ENCODE measurements around the gene YIF1A.

YIF1A gene

GRCh38 chr11:66315921-66316811 is 27.2 kb upstream of the YIF1A start:
- Mint-ChIP-seq H3K4me1 (peaks cover 43% of the 10 kb centered on the region), H3K9me3 (peaks cover 8% of the 10 kb centered on the region)

GRCh38 chr11:66315498-66315885 is 26.5 kb upstream of the YIF1A start:
- Mint-ChIP-seq H3K27me3 (ENCODE audit: low read depth) (peaks cover 8% of the 10 kb centered on the region), H3K36me3 (ENCODE audit: low read depth) (peaks cover 4% of the 10 kb centered on the region), H3K9me3 (peaks cover 8% of the 10 kb centered on the region), H3K4me3 (peak overlapping the region; percentile 89 to 91 (median 91)), H3K27ac (peak overlapping the region; percentile 91 to 98 (median 94)), H3K4me1 (peaks cover 43% of the 10 kb centered on the region)
- no peak for TF ChIP-seq CTCF (IDR thresholded peaks at IDR 0.05; ENCODE audit: unreplicated experiment in 3 of 3)

More at GRCh38 chr11:66315921-66316811, 27.2 kb upstream of the YIF1A start:
- peak overlapping the region; percentile 89 to 91 (median 91) for H3K4me3 Mint-ChIP-seq
- peaks cover 4% of the 10 kb centered on the region for H3K36me3 Mint-ChIP-seq (ENCODE audit: low read depth)
- TF ChIP-seq CTCF (IDR thresholded peaks at IDR 0.05; ENCODE audit: unreplicated experiment in 3 of 3): no peak
- peaks cover 8% of the 10 kb centered on the region for H3K27me3 Mint-ChIP-seq (ENCODE audit: low read depth)
- peak overlapping the region; percentile 91 to 98 (median 94) for H3K27ac Mint-ChIP-seq

DNA sequence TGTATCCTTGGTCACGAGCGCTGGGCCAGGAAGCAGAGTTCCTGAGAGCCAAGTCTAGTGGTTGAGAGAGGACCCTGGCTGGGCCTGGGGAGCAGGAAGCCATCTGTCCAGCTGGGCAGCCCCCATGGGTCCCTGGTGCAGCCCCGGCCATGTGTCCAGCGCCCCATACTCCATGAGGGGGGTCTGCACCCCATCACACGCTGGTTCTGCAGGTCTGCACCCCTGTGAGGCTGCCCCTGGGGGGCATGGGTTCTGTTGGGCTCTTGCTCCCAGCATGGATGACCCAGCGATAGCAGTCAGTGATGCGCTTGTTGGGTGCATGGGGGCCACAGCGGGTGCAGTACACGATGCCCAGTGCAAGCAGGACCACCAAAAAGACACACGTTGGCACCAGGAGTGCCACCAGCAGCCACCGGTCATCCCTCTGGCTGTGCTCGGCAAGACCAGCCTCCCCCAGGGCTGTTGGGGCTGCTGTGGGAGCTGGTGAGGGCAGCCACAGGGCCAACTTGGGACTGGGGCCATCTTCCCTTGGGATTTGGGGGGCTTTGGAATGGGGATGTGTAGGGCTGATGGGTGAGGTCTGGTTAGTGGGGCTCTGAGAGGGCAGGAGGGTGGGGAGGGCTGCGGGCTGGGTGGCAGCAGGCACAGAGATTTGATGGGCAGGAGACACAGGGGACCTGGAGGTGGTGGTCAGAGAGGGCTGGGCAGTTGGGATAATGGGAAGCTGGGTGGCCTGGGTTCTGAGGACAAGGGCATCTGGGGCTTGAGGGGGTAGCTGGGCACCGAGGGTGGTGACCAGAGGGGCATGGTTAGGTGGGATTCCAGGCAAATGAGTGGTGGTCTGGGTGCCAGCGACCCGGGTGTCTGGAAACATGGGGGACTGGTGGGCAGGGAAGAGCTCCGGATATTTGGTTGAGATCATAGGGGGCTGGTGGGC is 25.9 kb upstream of the YIF1A start:
- Mint-ChIP-seq H3K27me3 (ENCODE audit: low read depth) (peaks cover 14% of the 10 kb centered on the region), H3K4me3 (peak overlapping the region; percentile 89 to 91 (median 91)), H3K9me3 (peaks cover 3% of the 10 kb centered on the region), H3K4me1 (peaks cover 40% of the 10 kb centered on the region), H3K27ac (peak overlapping the region; percentile 94 to 98 (median 95)), H3K36me3 (ENCODE audit: low read depth) (peaks cover 4% of the 10 kb centered on the region)
- TF ChIP-seq CTCF (IDR thresholded peaks at IDR 0.05; ENCODE audit: unreplicated experiment in 3 of 3): no peak

- Mint-ChIP-seq H3K27me3 (ENCODE audit: low read depth) (peaks cover 17% of the 10 kb centered on the region), H3K4me1 (peaks cover 35% of the 10 kb centered on the region), H3K27ac (peak overlapping the region; percentile 94 to 98 (median 95)), H3K4me3 (peak overlapping the region; percentile 89 to 91 (median 91)), H3K9me3 (peaks cover 3% of the 10 kb centered on the region), H3K36me3 (ENCODE audit: low read depth) (peaks cover 4% of the 10 kb centered on the region)
- TF ChIP-seq CTCF (IDR thresholded peaks at IDR 0.05; ENCODE audit: unreplicated experiment in 3 of 3): no peak
Observed at GRCh38 chr11:66314186-66314501, 25.2 kb upstream of the YIF1A start.

GRCh38 chr11:66313321-66314185 is 24.6 kb upstream of the YIF1A start:
- Mint-ChIP-seq H3K9me3 (peaks cover under 1% of the 10 kb centered on the region), H3K27ac (peak overlapping the region; percentile 94 to 98 (median 95)), H3K4me3 (peak overlapping the region; percentile 89 to 91 (median 91)), H3K4me1 (peaks cover 29% of the 10 kb centered on the region), H3K27me3 (ENCODE audit: low read depth) (peaks cover 17% of the 10 kb centered on the region), H3K36me3 (ENCODE audit: low read depth) (peaks cover 4% of the 10 kb centered on the region)
- peak; percentile 30 to 38 (median 32) for TF ChIP-seq CTCF (IDR thresholded peaks at IDR 0.05; ENCODE audit: unreplicated experiment in 3 of 3)
